ENCODE results near the gene UCP2.

- TF ChIP-seq POLR2A (IDR thresholded peaks at IDR 0.05) (no peak), CTCF (IDR thresholded peaks at IDR 0.05 in 4 of 5, conservative IDR thresholded peaks at IDR 0.05 in 1 of 5) (no peak)
Observed at GRCh38 chr11:73961321-73961720, 21.3 kb downstream of the UCP2 start.
